HG03025 (cell line): ENCODE measurements around the gene RGS3.
A peak's percentile ranks its signal among the peaks of the same experiment; 100 is the strongest.

Source experiments
- ATAC-seq: cut with Tn5 transposase; IDR thresholded peaks from one replicate; pipeline ENCODE4 v1.9.1; 2021; ENCODE audit warnings: mild to moderate bottlenecking, moderate library complexity; ENCODE audit not compliant: unreplicated experiment, low FRiP score

The RGS3 gene

GRCh38 chr9:113509463-113509862 is 45.9 kb downstream of the RGS3 start:
- ATAC-seq: no peak

- ATAC-seq: no peak
These were observed 47.6 kb downstream of the RGS3 start for GRCh38 chr9:113511047-113511521.

- ATAC-seq: peak; percentile 30
These were observed 48.6 kb downstream of the RGS3 start for GRCh38 chr9:113511856-113512761.

GRCh38 chr9:113513111-113513510 is 49.6 kb downstream of the RGS3 start:
- no peak for ATAC-seq

- no peak for ATAC-seq
These were observed 50.0 kb downstream of the RGS3 start for GRCh38 chr9:113513536-113513935.

DNA sequence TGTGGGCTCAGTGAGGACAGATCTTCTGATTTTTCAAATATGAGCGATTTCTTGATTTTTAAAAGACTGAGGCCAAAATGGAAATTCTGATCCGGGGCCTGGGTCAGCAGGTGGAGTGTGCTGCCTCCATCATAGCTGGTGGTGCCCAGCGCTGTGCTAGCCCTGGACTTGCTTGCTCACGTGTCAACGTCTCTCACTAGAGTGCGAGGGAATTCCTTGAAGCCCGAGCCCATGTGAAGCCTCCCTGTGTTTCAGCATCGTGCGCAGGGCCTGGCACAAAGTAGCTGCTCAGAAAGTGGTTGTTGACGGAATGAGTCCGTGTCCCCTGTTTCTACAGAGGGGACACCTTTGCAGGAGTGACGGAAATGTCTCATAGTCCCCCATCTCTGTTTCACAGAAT is 50.5 kb downstream of the RGS3 start:
- ATAC-seq: no peak

DNA sequence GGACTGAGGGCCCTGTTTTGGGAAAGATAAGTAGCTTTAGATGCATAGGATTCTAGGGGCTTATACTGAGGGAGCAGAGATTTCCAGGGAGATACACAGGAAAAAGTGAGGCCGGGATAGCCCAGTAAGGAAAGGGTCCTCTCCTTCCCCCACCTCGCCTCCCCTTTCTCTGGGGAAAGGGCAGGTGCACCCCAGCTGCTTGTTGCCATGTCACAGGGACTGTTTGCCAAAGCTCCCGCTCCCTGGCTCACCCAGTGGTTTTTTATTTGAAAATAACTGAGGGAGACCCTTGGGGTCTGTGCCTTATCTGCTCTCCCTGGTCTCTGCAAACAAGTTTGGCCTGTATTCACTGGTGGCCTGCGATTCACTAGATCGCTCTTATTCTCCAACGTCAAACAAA is 51.2 kb downstream of the RGS3 start:
- ATAC-seq: no peak

DNA sequence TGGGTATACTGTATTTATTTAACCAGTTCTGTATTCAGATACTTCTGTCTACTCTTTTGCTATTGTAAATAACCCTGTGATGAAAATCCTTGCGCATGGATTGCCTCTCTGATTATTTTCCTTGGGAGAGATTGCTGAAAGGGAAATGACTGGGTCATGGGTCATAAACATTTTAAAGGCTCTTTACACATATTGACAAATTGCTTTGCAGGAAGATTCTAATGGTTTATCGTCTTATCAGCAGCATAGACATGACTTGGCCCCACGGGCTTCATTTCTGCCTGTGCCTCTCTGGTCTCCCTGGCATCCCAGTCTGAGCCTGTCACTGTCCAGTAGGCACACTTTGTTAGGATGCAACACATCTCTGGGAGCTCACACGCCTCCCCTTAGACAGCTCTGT is 52.3 kb downstream of the RGS3 start:
- no peak for ATAC-seq

- peak; percentile 91 for ATAC-seq
These were observed 53.5 kb downstream of the RGS3 start for GRCh38 chr9:113516840-113517577.

DNA sequence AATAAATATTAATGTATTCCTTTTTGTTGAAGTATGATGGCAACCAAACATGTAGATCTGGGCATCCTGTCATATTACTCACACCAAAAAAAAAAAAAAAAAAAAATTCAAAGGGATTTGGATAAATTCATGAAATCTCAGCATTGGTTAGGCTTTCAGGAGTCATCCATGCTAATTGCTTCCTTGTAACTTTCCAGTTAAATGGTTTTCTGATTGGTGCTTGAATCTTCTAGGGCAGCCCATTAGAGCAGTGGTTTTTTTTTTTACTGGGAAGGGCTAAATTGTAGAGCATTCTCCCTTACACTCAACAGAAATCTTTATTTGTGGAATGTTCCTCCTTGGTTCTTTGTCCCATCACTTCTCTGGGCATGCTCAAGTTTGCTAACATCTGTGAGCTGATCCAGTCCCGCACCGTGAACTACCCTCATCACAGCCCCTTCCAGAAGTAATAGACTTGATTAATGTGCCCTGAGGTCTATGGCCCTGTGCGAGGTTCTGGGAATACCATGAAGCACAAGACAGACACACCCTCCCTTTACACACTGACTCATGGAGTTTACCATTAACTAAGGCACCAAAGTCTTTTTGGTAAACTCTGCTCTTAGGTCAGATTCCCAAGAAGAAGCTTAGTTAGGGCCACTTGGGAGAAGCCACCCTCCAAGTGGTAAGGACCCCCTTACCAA is 56.0 kb downstream of the RGS3 start:
- no peak for ATAC-seq

DNA sequence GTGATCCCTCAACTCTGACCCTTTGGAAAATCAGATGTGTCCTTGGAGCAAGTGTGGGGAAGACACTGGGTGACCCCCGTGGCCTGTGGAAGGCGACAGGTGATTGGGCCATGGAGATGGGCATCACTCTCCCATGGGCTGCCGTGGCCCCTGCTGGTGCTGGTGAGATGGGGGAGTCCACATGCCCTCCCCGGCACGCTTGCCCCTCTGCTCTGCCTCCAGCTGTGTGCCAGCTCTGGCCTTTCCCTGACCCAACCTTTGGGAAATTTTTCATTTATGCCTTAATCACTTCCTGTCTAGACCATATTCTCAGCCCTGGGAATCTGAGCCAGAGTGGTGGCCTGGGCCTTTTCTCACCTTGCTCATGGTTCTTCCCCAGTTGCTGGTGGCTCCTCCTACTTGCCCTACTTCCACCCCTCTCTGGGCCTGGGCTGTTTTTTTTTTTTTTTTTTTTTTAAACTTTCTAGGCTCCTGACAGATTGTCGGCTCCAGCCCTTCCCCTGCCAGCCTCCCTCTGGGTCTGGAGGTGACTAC is 56.6 kb downstream of the RGS3 start:
- no peak for ATAC-seq

- no peak for ATAC-seq
These were observed 58.2 kb downstream of the RGS3 start for GRCh38 chr9:113521693-113522255.

DNA sequence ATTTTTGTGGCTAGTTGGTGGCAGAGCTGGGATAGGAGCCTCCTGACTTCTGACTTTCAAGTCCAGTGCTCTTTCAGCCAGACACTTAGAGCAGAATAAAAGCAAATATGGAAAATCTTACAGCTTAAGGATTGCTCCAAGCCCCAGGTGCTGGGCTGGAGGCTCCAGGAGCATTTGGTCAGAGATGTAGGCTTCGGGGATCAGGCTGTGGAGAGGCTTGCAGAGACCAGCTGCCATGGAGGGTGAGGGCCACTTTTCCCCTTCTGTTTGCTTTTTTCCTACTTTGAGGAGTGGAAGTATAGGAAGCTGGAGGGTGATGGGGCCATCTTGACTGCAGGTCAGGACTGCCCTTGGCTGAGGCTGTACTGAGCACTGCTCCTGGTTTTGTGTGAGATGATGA is 58.9 kb downstream of the RGS3 start:
- no peak for ATAC-seq

GRCh38 chr9:113522858-113523257 is 59.3 kb downstream of the RGS3 start:
- no peak for ATAC-seq

DNA sequence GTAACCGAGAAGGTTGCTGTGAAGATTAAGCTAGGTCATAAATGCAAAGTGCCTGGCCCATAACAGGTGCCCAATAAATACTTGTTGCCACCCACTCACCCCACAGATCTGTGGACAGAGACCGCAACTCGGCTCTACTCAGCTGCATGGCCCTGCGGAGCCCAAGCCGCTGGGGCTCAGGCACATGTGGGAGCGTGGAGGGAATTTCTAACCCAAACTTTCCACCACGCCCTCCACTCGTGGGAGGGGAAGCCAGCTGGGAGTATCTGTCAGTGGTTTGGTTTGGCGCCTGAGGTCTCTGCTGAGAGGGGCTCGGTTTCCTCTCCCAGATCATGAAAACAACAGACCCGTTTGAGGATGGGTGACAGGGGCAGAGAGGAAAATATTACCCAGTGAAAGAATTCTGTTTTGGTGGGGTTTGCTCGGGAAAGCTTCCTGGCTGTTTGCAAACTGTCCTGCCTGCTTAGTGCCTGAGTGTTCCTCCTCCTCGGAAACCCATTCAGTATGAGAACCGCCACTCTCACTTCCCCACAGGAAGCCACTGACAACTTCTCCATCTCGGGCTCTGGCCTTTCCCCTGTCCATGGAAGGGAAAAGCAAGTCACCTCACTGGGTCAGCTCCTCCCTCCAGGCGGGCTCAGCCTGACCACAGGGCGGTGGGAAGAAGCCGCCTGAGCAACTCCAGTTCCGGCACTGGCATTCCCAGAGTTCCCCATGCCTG is 60.1 kb downstream of the RGS3 start:
- ATAC-seq: peak; percentile 86

GRCh38 chr9:113524468-113524867 is 60.9 kb downstream of the RGS3 start:
- no peak for ATAC-seq

- no peak for ATAC-seq
These were observed 61.7 kb downstream of the RGS3 start for GRCh38 chr9:113525205-113525604.

GRCh38 chr9:113525831-113526230 is 62.3 kb downstream of the RGS3 start:
- ATAC-seq: no peak

GRCh38 chr9:113526231-113526746 is 62.8 kb downstream of the RGS3 start:
- no peak for ATAC-seq

DNA sequence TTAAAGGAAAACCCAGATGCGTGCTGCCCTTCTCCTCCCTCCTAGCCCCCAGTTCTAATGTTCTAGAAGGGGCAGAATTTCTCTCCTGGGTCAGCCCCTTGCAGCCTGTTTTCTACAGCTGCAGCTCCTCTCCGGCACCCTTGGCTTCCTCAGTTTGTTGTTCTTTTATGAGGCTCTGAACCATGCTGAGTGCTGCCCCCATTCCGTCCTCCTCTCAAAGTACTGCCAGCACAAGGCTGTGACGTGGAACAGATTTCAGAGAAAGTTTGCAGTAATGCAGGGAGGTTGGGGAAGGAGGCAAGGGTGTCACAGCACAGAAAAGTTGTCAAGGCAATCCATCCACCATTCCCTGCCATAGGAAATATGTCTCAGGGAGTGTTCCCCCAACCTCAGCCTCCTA is 63.3 kb downstream of the RGS3 start:
- no peak for ATAC-seq
